GM19328 (cell line): Measurements from ENCODE around the gene RAD51B.

Experiments used
- ATAC-seq: cut with Tn5 transposase; IDR thresholded peaks from one replicate; pipeline ENCODE4 v1.9.1; 2021; ENCODE audit warnings: mild to moderate bottlenecking, moderate library complexity; ENCODE audit not compliant: unreplicated experiment

Gene RAD51B

DNA sequence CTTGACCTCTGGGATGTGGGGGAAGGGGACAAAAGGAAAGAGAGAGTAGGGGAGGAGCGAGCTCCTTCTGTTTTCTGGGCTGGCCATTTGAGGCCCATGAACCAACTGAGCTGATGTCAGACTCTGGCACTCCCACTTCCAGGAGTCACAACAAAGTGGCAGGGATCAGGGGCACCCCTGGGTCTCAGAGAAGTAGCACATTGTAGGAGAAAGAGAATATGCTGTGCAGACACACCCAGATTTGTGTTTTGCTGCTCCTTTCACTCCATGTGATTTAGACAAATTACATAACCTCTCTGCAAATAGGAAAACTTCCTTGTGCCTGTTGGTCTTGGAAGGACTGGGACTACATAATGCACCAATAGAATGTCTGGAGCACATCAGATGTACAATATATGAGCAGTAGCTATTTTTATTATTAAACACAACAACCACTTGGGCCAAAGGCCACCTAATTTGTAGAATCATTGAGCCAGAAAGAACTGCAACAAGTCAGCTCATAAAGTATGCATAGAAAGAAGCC is 707.8 kb downstream of the RAD51B start:
- ATAC-seq, result no peak

DNA sequence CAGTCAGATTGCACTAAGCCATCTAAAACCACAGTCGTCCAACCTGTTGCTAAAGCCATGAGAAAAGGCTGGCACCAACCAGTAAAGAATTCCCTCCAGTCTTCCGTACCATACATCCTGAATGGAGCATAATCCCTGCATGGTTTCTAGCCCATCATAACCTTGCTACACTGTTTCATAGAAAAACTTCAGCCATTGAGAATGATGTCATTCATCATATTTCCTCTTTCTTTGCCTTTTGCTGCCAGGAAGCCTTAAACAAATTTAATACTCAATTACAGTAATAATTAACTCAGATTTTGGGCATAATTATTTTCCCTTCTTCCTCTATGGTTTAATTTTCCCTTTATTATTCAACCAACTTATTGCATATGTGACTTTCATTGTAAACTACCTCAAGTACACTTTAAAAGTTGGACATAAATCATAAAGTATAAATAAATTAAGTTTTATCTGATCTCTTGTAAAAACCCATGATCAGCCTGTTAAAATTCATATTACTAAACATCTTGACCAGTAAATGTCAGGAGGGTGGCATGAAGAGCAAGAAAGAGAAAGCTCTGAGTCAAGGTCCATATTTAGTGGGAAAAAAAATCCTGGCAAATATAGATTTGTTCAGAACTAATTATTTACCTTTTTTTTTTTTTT is 708.6 kb downstream of the RAD51B start:
- ATAC-seq, result no peak

DNA sequence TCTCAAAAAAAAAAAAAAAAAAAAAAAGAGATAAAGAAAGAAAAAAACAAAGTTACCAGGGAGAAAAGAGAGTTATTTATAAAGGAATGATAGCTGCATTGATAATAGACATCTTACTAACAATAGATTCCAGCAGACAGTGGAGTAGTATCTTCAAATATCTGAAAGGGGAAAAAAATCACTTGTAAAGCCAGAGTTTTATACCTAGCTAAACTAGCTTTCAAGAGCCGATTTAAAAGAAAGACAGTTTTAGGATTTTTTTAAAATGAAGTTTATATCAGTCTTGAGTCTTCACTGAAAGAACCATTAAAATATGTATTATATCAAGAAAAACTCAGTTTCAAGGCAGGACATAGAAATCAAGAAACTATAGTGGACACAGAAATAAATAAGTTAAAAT is 710.9 kb downstream of the RAD51B start:
- no peak for ATAC-seq

DNA sequence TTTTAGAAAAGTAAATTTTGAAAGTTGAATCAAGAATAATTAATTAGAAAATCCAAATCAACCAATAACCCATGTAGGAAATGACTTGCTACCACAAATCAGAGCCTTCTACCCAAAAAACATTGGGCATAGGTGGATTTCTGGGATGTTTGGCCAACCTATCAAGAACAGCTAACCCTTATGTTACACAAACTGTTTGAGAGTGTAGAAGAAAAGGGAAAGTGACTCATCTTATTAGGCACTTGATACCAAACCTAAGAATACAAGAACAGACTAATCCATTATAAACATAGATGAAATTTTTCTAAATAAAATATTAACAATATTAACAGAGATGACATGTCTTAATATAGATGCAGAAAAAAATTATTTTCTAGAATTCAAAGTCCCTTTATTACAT is 712.9 kb downstream of the RAD51B start:
- no peak for ATAC-seq

DNA sequence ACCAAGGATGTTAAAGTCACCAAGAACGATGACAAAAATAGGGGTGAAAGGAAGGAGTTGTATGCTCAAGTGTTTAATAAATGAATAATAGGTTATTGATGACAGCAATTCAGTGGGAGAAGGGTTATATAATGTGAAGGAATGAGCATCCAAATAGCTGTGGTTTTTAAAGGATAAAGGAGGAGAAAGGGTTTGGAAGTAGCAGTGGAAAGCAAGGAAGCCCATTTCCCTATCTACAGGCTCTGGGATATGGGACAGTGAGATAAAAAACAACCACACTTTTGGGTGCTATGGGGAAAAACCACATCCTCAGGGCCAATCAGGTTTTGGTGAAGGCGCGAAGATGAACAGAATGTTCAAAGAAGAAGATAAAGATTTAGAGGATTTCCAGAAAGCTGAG is 714.7 kb downstream of the RAD51B start:
- no peak for ATAC-seq

DNA sequence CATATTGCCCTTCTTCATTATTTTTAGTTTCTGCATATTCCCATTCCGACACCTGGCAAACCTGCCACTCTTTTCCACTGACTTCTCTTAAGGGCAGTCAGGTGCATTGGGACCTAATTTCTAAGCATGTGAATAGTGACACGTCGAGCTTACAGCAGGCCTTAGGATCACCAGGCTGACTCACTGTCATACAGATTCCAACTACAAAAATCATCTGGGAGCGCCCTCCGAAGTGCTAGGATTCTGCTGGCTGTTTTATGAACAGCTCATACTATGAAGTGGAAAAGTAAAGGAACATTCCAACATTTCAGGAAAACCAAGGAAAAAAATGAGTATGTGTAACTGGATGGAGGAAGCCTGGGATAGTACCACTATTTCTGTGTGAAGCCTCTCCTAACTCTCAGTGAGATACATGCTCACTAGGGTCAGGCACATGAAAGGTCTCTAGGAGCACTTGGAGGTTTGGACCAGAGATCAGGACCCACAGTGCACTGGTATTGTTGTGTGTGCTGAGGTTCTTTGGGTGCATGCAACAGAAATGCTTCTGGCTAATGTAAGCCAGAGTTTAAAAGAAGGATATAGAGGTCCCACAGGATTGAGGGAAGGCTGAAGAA is 715.9 kb downstream of the RAD51B start:
- no peak for ATAC-seq

DNA sequence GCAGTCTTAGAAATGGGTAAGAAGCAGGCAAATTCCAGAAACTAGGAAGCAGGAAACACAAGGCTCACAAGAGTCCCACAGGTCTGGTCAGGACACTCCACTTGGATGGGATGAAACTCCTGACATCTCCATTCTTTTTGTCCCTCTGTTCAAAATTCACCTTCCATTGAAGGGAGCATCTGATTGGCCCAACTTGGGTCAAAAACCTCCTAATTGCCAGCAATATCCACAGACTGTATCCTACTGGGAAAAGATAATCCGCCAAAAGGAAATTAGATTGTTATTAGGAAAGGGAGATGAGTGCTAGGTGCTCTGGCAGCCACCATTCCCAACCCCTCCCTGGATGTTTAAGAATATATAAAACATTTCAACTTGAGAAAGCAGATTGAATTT is 716.4 kb downstream of the RAD51B start:
- ATAC-seq, result no peak

DNA sequence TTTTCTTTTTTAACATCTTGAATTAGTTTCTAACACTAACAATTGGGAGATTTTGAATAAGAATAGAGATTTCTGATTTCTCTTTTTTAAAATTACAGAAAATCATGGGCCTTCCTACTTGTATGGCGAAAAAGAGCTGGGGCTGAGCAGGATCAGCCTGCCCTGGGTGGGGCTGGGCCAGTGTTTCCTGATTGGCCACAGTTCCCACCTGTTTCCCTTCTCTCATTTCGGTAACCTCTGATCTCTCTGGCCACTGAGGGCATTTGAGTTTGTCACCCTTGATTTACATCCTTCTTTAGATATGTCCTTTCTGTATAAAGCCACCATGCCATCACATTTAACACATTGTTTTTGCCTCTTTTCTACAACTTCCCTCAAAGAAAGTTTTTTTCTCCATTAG is 719.1 kb downstream of the RAD51B start:
- ATAC-seq, result no peak

DNA sequence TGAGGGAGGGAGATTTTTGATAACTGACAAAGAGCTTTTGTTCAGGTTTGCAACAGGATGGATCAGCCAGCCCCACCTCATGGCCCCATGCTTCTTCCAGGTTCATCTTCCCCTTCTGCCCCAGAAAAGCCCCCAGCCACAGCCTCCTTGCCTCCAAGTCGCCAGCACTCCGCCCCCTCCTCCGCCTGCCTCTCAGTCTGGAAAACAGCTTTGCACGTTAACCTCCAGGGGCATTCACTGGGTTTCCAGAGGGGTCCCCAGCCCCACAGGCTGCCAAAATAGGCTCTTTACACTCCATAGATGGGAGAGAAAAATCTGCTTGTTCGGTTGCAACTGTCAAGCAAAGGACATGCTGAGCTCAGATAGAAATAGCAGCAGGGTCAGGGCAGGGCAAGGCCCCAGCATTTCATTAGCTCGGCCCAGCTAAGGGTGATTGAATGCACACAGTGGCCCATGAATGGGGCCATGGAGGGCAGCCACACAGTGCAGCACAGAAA is 719.7 kb downstream of the RAD51B start:
- no peak for ATAC-seq

DNA sequence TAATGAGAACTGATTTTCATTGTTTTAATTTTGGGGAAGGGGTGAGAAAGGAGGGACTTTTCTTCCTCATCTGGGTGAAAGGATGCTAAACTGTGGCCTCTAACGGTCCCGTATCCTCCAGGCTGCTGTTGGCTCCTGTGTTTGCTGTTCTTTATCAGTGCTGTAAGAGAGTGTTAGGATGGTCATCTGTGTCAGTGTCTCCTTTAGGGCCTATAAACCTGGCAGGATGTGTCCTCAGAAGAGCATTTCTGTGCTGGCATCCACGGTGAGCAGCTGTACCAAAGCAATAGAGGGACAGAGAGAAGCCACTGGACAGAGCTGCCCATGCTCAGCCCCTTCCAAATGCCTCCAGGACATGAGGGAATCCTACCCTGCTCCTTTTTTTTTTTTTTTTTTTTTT is 720.2 kb downstream of the RAD51B start:
- ATAC-seq, result no peak

DNA sequence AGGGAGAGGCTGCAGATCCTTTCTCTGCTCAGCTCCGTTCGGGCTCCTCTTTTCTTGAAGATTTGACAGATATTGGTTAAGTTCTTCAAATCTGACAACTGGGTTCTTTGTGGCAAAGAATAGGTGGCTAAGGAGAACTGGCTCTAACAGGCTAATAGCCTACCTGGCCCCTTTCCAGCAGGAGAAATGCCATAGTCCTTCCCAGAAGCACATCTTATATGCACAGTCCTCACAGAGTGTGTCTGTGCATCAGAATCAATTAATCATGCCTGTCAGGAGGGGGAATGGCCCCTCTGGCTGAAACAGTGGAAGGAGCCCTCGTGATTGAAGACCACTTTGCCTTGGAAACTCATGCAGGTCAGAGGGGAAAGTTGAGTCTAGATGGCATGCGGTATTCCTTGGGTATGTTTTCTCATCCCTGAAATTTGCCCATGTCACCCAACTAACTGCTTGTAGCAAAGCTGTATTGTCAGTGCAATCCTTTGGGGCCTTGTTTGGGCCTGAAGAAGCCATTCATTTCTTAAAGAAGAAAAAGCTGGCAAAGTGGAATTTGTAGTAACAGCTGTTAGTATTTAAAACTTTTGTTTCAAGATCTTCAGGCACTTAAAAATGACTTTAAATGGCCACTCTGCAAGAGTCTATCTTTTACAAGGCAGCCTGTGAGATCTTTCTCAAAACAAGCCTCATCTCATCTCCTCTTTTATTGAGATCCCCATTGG is 721.8 kb downstream of the RAD51B start:
- no peak for ATAC-seq

DNA sequence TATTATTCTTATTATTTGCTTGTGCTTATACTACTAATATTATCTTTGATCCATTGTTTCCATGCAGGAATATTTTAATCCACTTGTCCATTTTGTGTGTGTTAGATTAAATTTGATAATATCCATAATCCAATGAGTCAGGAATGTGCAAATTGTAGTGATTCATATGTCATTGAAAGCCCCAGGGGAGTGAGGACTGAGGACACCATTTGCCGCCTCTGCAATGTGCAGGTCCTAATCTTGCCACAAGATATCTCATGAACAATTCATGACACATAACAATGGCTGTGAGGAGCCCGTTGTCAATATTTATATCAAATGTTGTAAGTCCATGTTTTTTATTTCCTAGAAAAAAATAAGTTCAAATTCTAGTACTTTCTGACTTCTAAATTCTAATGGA is 722.8 kb downstream of the RAD51B start:
- ATAC-seq, result no peak

DNA sequence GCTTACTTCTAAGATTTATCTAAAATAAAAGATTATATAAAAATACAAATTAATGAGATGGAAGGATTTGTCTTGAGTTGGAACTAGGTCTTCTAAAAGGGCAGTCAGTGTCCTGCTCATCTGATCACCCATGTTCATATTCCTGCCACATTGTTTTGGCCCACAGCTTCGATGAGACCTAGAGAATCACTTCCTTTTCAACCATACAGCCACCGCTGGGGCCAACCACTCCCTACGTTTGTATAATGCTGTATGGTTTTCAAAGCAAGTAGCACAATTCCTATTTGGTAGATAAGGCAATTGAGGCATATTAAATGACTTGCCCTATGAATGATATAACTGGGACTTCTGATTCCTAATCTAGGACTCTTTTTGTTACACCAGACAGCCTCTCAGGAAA is 723.9 kb downstream of the RAD51B start:
- no peak for ATAC-seq

DNA sequence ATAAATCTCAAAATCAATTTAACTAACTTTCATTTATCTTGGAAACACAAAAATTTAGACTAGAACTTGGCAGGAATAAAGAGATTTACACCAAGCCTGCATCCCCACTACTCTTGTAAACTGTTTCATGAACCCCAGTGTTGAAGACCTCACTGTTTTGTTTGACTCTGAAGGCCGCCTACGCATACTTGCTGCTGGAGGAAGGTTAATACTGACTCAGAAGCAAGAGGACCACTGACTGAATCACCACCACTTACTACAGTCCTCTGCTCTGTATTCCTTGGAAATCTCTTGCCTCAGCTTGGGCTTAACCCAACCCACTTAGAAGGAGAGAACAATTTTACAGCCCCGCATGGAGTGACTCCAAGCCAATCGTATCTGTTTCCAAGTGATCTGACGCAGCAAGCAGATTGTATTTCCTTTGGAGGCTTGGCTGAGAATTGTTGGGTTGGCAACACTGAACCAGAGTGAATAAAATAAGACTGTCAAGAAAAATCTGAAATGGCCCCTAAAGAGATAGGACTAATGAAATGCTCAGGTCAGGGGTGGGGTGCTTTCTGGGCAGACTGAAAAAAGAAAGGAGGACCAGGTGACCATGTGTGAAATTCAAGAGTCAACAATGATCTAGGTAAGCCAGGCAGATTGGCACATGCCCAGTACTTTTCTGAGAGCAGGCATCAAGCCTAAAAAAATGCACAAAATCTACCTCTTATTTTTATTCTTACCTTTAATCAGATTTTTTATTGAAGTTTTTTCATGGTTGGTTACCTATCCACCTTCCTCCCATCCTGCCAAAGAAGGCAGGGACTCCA is 724.7 kb downstream of the RAD51B start:
- ATAC-seq, result no peak

DNA sequence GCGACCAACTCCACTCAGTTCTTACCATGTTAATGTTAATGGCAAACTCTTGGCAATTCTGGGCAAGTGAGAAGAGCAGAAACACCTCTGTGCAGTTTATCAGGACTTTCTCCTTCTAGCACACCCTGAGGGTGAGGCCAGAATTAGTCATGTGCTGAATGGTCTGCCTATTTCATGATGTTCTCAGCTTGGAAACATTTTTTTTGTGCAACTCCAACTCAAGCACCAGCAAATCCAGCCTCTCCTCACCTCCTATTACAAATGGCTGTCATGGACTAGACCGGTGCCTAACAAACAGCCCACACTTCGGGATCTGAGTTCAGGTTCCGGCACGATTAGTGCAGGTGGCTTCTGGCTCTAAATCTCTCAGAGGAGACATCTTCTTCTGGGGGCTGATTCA is 727.3 kb downstream of the RAD51B start:
- no peak for ATAC-seq

DNA sequence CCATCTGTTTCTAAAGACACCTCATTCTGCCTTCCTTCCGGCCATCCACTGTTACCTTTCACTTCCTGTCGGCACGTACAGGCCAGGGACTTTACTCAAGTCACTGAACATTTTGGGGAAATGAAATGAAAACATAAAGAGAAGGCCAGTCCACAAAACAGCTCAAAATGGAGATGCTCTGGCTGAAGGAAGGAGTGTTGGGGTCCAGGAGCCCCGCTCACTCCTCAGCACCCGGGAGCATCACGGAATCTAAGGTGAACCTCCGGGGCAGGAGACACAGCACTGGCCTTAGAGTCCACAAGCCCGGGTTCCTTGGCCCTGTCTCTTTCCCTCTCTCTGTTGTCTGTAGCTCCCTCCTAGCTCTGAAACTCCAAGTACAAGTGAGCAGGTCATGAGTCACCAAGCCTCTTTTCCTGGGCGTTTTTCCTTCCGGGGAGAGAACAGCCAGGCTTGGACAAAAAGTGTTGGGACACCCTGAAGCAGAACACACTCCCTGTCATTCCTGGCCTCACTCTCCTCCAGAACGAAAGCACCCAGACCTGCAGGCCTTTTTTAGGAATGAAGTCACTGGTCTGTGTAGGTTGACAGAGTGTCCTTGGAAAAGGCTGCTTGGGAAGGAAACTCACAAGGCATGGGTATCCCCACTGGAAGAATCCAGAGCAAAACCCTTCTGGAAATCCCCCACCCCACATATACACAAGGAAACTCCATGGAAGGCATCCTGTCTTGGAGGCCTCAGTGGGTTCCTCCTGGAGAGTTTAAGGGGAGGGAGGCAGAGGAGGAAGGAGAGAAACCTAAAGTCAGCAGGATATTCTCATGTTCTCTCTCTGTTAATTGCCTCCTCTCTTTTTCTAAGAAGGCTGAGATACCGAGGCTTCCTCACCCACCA is 728.0 kb downstream of the RAD51B start:
- no peak for ATAC-seq

DNA sequence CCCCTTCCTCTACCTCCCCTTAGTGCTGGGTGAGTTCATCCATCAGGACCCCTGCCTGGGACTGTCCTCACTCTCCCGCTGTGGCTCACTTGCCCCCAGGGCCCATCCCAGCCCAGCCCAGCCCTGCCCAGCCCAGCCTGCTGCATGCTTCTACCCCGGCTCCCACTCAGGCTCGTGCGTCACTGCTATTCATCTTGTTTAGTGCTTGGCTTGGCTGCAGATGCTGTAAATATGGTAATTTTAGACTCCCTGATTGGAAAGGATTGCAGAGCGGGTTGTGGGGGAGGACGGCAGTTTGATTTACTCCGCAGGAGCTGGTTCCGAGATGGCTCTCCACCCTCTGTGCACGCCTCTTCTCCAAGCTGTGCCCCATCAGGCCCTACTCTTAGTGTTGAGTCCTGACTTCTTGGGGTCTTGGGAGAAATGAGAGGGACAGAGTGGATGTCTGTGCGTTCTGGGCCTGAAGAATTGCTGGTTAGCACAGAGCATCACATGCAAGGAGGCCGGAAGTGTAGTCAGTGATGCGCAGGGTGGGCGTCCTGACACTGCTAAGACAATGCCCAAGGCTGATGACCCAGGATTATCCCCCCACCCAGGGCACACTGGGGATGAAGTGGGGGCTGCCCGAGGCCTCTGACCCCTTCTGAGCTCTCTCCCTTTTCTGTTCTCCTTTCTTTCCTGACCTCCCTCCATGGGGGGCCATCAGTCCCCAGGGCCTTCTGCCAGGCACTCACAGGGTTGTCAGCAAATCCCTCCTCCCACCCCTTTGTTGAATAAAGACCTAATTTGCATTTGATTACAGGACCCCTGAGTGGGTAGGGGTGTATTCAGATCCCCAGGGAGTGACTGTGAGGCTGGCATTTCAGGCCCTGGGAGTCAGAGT is 728.9 kb downstream of the RAD51B start:
- no peak for ATAC-seq

DNA sequence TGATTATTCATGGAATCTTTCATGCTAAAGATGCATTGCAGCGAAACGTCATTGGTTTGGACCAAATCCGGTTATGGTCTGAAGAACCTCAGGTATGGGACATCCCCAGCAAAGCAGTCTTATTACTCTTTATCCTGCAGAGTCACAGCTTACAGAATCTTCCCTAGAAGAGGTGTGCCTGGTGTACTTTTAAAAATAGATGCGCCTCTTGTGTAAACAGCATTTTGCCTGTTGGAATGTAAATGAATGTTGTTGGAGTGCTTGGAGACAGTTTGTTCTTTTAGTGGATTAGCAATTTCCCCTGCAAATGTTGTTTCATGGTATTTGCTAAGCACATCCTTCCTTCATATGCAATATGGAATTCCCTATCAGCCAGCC is 730.7 kb downstream of the RAD51B start:
- ATAC-seq, result no peak

DNA sequence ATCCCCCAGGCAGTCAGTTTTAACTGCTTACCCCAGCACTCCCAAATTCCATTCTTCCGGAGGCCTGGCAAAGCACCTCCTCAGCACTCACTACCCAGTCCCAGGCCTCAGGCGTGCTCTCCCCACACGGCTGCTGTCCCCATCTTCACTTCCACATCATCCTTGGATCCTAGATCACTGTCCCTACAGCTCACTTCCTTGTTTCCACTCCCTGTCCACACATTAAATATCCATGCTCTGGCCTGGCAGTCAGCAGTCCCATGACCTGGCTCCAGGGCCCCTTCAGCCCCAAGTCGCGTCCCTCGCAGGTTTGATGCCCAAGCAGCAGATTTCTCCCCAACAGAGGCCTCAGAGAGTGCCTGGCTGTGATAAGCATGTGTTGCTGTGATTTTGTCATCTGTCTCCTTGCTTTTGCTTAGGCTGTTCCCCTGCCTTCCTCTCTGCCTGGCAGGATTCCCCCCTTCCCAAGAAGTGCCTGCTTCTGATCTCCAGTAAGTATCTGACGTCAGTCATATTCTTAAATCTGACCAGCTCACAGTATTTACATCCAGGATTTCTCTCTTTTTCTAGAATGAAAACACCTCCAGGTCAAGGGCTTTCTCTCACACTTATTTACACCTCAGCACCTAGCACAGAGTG is 731.6 kb downstream of the RAD51B start:
- no peak for ATAC-seq
